ENCODE measurements around the gene TCTN1. TPM values are rescaled to one million over a fixed set of nuclear protein-coding genes. Genes with fewer than 3 reads are reported as not detected.

TCTN1 gene
- total and polyA plus RNA-seq, 2 of the 4 experiments (the other 2 are of a cell fraction), result 11.7 to 18.8 TPM

DNA sequence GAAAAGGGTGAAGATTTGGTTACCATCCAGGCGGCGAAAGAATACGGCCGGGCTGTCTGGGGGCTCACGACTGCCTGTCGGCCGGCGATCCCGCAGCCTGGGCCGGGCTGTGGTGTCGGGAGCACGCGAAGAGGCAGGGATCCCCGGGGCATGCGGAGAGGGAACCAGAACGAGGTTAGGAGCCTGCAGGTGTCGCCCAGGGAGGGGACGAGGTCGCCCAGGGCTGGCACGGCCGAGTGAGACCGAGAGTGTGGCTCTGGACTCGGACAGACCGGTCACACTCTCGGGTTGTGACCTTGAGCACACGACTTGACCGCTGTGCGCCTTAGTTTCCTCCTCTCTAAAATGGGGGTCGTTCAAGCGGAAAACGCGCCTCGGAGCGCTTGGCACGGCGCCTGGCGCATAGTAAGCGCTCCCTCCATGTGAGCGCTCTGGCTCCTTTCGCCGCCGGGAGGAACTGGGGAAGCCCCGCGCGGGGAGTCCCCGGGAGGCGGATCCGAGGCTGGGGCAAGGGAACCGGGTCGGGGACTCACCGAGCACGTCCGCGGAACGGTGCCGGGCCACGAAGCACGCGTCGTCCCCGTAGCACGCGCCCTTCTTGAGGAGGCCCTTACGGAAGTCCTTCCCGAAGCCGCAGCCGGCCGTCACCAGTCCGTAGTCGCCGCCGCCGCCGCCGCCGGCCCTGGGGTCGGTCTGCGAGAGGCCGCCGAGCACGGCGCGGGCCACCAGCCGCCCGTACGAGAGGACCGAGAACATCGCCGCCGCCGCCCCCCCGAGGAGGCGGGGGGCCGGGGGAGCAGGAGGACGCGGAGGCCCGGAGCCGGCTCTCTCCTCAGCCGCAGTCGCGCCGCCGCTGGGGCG, 31.4 kb upstream of the TCTN1 start:
- ATAC-seq (ENCODE audit: low read depth) (peak; percentile 73), DNase-seq (peak; percentile 33)
- Histone ChIP-seq H2AK9ac (replicated peaks; ENCODE audit: low read depth, low read length, poor library complexity) (peak overlapping the region; percentile 90), H3K56ac (ENCODE audit: extremely low read depth, insufficient read depth, low read length) (no peak overlapping the region; the same call in 1 of the 2 replicates), H3K14ac (replicated peaks; ENCODE audit: low read depth, low read length) (peak overlapping the region; percentile 92), H3K27me3 (ENCODE audit: control insufficient read depth, insufficient read depth, low read length) (no peaks in the 10 kb centered on the region), H2BK120ac (ENCODE audit: low read depth, low read length) (no peak overlapping the region), H3K79me1 (ENCODE audit: low read depth in 1 of 2, low read length in 2 of 2) (peaks cover 12 to 43% of the 10 kb centered on the region in 2 experiments; a peak in 3 of 4 replicates), H3K23ac (ENCODE audit: low read depth, low read length) (peak overlapping the region; percentile 98), H4K8ac (ENCODE audit: low read depth in 2 of 2, low read length in 2 of 2) (no peak overlapping the region; a peak in 1 of 4 replicates), H3K9me1 (ENCODE audit: insufficient read depth, low read length) (peaks cover 7% of the 10 kb centered on the region), H4K5ac (ENCODE audit: low read depth, low read length) (no peak overlapping the region), H3K9me3 (ENCODE audit: control insufficient read depth, insufficient read depth, low read length) (no peaks in the 10 kb centered on the region), H2BK5ac (ENCODE audit: low read depth, low read length, poor library complexity, severe bottlenecking) (peak overlapping the region; percentile 47), H3K9ac (ENCODE audit: low read depth, low read length) (peak overlapping the region; percentile 77), H2AK5ac (ENCODE audit: low read depth, low read length) (peak overlapping the region; percentile 14; the same call in 1 of the 2 replicates), H2BK15ac (ENCODE audit: low read depth, low read length) (no peak overlapping the region), H4K20me1 (ENCODE audit: insufficient read depth, low read length) (peaks cover 36% of the 10 kb centered on the region), H4K91ac (ENCODE audit: insufficient read depth, low read depth, low read length) (no peak overlapping the region), H2BK20ac (ENCODE audit: low read depth, low read length) (no peak overlapping the region), H3K4me3 (ENCODE audit: insufficient read depth, low read depth, low read length) (peak overlapping the region; percentile 85), H3K4ac (ENCODE audit: low read depth, low read length) (peak overlapping the region; percentile 74), H3K4me1 (ENCODE audit: control insufficient read depth, insufficient read depth, low read length) (peaks cover 15% of the 10 kb centered on the region), H3K36me3 (ENCODE audit: control insufficient read depth, insufficient read depth, low read length) (no peaks in the 10 kb centered on the region), H2AFZ (replicated peaks; ENCODE audit: low read length, poor library complexity) (peak overlapping the region; percentile 93), H3K18ac (ENCODE audit: low read depth, low read length) (no peak overlapping the region), H3K27ac (ENCODE audit: insufficient read depth, low read length) (peak overlapping the region; percentile 36), H3K4me2 (ENCODE audit: low read depth, low read length) (peak overlapping the region; percentile 95)
- in situ Hi-C loops (cut with MboI; ENCODE audit: low sequenced_read_pairs) (no loop called here), dilution Hi-C loops (cut with HindIII; ENCODE audit: low sequenced_read_pairs, unreplicated experiment) (no loop called here), intact Hi-C loops (cut with micrococcal nuclease) (loop anchor here (5.0 kb wide), 1 partner anchor 35 kb away; no protein-coding TSS in a partner anchor)
- ChIA-PET POLR2A (ENCODE audit: unreplicated experiment) (no interaction called here), CTCF (no interaction called here)
- WGBS, 2 experiments (ENCODE audit: extremely low coverage in 2 of 2, insufficient read length in 1 of 2), result 1% methylated on average over 59 of the region's 104 CpGs; no CpG with 5 or more reads in 1 of the 2 experiments
- BruUV-seq (replicated peaks), result no TSS peak
- TF ChIP-seq FOS (IDR thresholded peaks at IDR 0.05; ENCODE audit: low read depth, low read length) (no peak), NFE2L2 (IDR thresholded peaks at IDR 0.05; ENCODE audit: low read depth, low read length) (no peak), MAFK (IDR thresholded peaks at IDR 0.05; ENCODE audit: low read depth, low read length) (no peak), SMC3 (IDR thresholded peaks at IDR 0.05; ENCODE audit: low read depth, low read length) (no peak), CEBPB (IDR thresholded peaks at IDR 0.05; ENCODE audit: low read depth, low read length) (no peak), RCOR1 (IDR thresholded peaks at IDR 0.05; ENCODE audit: insufficient replicate concordance, low read length) (no peak), BHLHE40 (IDR thresholded peaks at IDR 0.05; ENCODE audit: low read depth, low read length) (0 out of 2 replicates have a peak, but pooled peaks have one; percentile 5), CHD1 (IDR thresholded peaks at IDR 0.05; ENCODE audit: low read depth, low read length) (no peak), MXI1 (IDR thresholded peaks at IDR 0.05; ENCODE audit: borderline replicate concordance, low read depth, low read length) (peak; percentile 57; the same call in 1 of the 2 replicates), RFX5 (IDR thresholded peaks at IDR 0.05; ENCODE audit: low read depth, low read length) (no peak), MAZ (IDR thresholded peaks at IDR 0.05; ENCODE audit: borderline replicate concordance, low read depth, low read length) (peak; percentile 37; the same call in 1 of the 2 replicates), POLR2A (IDR thresholded peaks at IDR 0.05; ENCODE audit: low read depth, low read length) (no peak), RAD21 (IDR thresholded peaks at IDR 0.05; ENCODE audit: low read length) (no peak)
- TF ChIP-seq, protein P1, sequence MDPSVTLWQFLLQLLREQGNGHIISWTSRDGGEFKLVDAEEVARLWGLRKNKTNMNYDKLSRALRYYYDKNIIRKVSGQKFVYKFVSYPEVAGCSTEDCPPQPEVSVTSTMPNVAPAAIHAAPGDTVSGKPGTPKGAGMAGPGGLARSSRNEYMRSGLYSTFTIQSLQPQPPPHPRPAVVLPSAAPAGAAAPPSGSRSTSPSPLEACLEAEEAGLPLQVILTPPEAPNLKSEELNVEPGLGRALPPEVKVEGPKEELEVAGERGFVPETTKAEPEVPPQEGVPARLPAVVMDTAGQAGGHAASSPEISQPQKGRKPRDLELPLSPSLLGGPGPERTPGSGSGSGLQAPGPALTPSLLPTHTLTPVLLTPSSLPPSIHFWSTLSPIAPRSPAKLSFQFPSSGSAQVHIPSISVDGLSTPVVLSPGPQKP (IDR thresholded peaks at IDR 0.05; ENCODE audit: borderline replicate concordance, low read depth, low read length), result no peak
- TF ChIP-seq, protein P2, sequence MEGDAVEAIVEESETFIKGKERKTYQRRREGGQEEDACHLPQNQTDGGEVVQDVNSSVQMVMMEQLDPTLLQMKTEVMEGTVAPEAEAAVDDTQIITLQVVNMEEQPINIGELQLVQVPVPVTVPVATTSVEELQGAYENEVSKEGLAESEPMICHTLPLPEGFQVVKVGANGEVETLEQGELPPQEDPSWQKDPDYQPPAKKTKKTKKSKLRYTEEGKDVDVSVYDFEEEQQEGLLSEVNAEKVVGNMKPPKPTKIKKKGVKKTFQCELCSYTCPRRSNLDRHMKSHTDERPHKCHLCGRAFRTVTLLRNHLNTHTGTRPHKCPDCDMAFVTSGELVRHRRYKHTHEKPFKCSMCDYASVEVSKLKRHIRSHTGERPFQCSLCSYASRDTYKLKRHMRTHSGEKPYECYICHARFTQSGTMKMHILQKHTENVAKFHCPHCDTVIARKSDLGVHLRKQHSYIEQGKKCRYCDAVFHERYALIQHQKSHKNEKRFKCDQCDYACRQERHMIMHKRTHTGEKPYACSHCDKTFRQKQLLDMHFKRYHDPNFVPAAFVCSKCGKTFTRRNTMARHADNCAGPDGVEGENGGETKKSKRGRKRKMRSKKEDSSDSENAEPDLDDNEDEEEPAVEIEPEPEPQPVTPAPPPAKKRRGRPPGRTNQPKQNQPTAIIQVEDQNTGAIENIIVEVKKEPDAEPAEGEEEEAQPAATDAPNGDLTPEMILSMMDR (conservative IDR thresholded peaks at IDR 0.05; ENCODE audit: low read depth, low read length), result no peak

All from IMR-90 (cell line).